ENCODE results near the gene AOPEP.

GRCh38 chr9:95120781-95121370 is 394.4 kb downstream of the AOPEP start:
- no peak for TF ChIP-seq CTCF (conservative IDR thresholded peaks at IDR 0.05; ENCODE audit: low read length)
- TF ChIP-seq EZH2phosphoT487 (IDR thresholded peaks at IDR 0.05; ENCODE audit: borderline replicate concordance) = no peak
